Heart right ventricle (tissue), 16 donors: ENCODE data around the gene APOBEC2. TPM values are rescaled to one million over a fixed set of nuclear protein-coding genes. Genes with fewer than 3 reads are reported as not detected.

ENCODE experiments used
- ATAC-seq, 8 donors: fragments of 200-7000 bp; cut with Tn5 transposase; one replicate each; pipeline ENCODE4 v1.9.1; 2020; ENCODE audit warnings: mild to moderate bottlenecking in 8 of 8, moderate library complexity in 8 of 8, moderate number of reproducible peaks in 1 of 8
- DNase-seq, 2 donors: peaks; one replicate each; pipeline ENCODE4 v3.0.0-alpha.2; 2020
- H3K27ac ChIP-seq, 10 donors: fragments of 200-600 bp; sonication (generic) in 2 of 10; one replicate each; pipeline versions ENCODE4 v1.5.0 to v1.8.0; 2020 to 2022; ENCODE audit warnings: mild to moderate bottlenecking in 3 of 10
- H3K27me3 ChIP-seq, 7 donors: fragments of 200-600 bp; one replicate each; pipeline ENCODE4 v1.8.0; 2021 to 2022; ENCODE audit warnings: mild to moderate bottlenecking in 2 of 7
- H3K36me3 ChIP-seq, 9 donors: fragments of 200-600 bp; sonication (generic) in 1 of 9; one replicate each; pipeline versions ENCODE4 v1.5.0 to v1.8.0; 2020 to 2022; ENCODE audit warnings: mild to moderate bottlenecking in 2 of 9
- H3K4me1 ChIP-seq, 9 donors: fragments of 200-600 bp; sonication (generic) in 1 of 9; one replicate each; pipeline versions ENCODE4 v1.5.0 to v1.8.0; 2020 to 2022; ENCODE audit warnings: mild to moderate bottlenecking in 4 of 9
- H3K4me3 ChIP-seq, 10 donors: fragments of 200-600 bp; sonication (generic) in 2 of 10; one replicate each; pipeline versions ENCODE4 v1.5.0 to v1.8.0; 2020 to 2022; ENCODE audit warnings: mild to moderate bottlenecking in 7 of 10, moderate library complexity in 2 of 10
- H3K9me3 ChIP-seq, 11 donors: fragments of 200-600 bp in 10 of 11; sonication (generic) in 2 of 11; one replicate each; pipeline versions ENCODE4 v1.5.0 to v1.8.0; 2013 to 2022; ENCODE audit warnings: mild to moderate bottlenecking in 2 of 11, control low read depth in 1 of 11, moderate library complexity in 1 of 11
- whole genome bisulfite sequencing, 2 donors: extraction: QIAGEN DNeasy Blood & Tissue Kit; methylation state at CpG; one replicate each; pipeline ENCODE4 v1.1.7; 2013; ENCODE audit warnings: inconsistent platforms in 1 of 2; 5-methylcytosine and 5-hydroxymethylcytosine counted together
- intact Hi-C, 10 donors: fragments of 100-400 bp; cut with DNase I; formaldehyde crosslinking; loops; one replicate each; pipeline versions ENCODE4 v1.11.1 to v1.14.2; 2022
- polyA plus RNA-seq, 2 donors: library from polyadenylated mRNA; stranded (reverse); fragments of 200-250 nt; gene quantifications; one replicate each; pipeline ENCODE4 v1.2.3, GENCODE V29; 2013
- total RNA-seq, 10 donors: library from RNA; stranded (reverse); fragmentation: NEBNext Ultra II Directional in 3 of 10; extraction: Animal tissue kit (Norgen Biotek cat#: 25700) in 3 of 10; gene quantifications; one replicate each; pipeline versions ENCODE4 v1.2.1 to v1.2.4, GENCODE V29; 2021 to 2023
- TF ChIP-seq, protein P1 (sequence below), 9 donors: fragments of 200-600 bp; sonication (generic) in 2 of 9; IDR thresholded peaks; one replicate each; pipeline versions ENCODE4 v1.5.0 to v1.8.0; 2021 to 2022; ENCODE audit warnings: antibody characterized with exemption in 9 of 9, mild to moderate bottlenecking in 5 of 9, moderate library complexity in 1 of 9
- donor health status: Arrhythmogenic right ventricular cardiomyopathy.
- donor health status: ischemic (EF 13 %, LVEDD 7.1; RV severe dilation, severe dysfunction).
- donor health status: healthy with polysubstance abuse.
- donor health status: DM: no; HTN: yes; CAD: no.
- donor health status: DM: no; HTN: no; CAD: no.
- donor health status: ischemic (EF 25% LVEDD 6.9; RV normal size, moderate dysfunction).
- donor health status: ischemic (EF 25% LVEDD 5.7; RV mildly dilated, moderate dysfunction).
- donor health status: healthy.
- donor health status: DM: yes; HTN: yes; CAD: no.
- donor health status: Ischemic cardiomyopathy.
- donor health status: ischemic (EF 35%, LVEDD 5.7; RV mildly dilated, moderate dysfunction).
- donor health status: nonischemic (EF 11% LVEDD 7.7; RV severe dilation, severe dysfunction).
- donor health status: DM: yes; HTN: yes; CAD: no.
- donor health status: PGD.
- donor health status: ischemic (EF 29% LVEDD 5.4; RV normal size, mild dysfunction).
- donor health status: nonischemic (EF 23%, LVEDD 6.1; RV moderate dilation, normal function).

The APOBEC2 gene
- total and polyA plus RNA-seq, 12 donors, result 79.0 to 307 (median 218) TPM

DNA sequence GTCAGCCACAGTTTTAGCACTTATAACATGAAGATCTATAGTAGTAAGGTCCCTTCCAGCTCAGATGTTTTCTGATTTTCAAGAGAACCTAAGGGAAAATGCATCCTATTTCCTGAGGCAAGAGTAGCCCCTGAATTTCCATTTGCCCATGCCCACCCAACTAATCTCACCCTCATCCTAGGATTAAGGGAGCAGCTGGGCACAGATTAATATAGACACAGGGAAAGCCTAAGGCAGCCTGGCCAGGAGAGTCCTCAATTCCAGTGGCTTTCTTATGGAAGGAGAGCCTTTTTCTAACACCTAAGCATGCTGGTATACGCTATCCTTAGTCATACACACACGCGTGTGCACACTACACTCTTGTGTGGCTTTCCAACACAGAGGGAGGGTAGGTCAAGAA, 1.5 kb downstream of the APOBEC2 start:
- Histone ChIP-seq H3K4me1 (peaks cover 5 to 68% (median 37%) of the 10 kb centered on the region in 9 donors), H3K9me3 (no peaks in the 10 kb centered on the region), H3K27ac (peak overlapping the region; percentile 77 to 94 (median 88)), H3K4me3 (peak overlapping the region; percentile 34 to 55 (median 46)), H3K27me3 (no peaks in the 10 kb centered on the region), H3K36me3 (peaks cover 0 to 6% (median 0%) of the 10 kb centered on the region in 9 donors)
- TF ChIP-seq, protein P1, sequence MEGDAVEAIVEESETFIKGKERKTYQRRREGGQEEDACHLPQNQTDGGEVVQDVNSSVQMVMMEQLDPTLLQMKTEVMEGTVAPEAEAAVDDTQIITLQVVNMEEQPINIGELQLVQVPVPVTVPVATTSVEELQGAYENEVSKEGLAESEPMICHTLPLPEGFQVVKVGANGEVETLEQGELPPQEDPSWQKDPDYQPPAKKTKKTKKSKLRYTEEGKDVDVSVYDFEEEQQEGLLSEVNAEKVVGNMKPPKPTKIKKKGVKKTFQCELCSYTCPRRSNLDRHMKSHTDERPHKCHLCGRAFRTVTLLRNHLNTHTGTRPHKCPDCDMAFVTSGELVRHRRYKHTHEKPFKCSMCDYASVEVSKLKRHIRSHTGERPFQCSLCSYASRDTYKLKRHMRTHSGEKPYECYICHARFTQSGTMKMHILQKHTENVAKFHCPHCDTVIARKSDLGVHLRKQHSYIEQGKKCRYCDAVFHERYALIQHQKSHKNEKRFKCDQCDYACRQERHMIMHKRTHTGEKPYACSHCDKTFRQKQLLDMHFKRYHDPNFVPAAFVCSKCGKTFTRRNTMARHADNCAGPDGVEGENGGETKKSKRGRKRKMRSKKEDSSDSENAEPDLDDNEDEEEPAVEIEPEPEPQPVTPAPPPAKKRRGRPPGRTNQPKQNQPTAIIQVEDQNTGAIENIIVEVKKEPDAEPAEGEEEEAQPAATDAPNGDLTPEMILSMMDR (IDR thresholded peaks at IDR 0.05), result no peak
- 48 to 76% methylated on average over 3 of the region's 3 CpGs for WGBS, 2 donors
- ATAC-seq (no peak), DNase-seq (no peak)
- intact Hi-C loops, result no loop called here

DNA sequence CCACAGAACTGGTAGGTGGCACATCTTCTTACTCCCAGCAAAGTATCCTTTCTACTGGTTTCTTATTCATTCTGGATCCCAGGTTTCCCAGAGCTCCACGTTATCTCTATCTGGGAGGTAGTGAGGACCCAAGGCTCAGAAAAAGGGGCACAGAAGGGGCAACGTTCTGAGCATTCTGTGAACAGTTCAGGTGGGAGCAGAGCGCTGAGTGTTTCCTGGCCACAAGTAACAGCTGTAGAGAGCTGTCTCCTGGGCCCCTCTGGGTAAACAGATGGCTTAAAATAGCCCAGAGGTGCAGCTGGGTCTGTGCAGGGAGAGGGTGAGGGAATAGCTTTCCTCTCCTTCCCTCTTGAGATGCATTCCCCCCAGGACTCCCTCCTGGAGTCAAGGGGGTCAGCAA, 2.1 kb downstream of the APOBEC2 start:
- WGBS, 2 donors, result 27 to 49% methylated on average over 3 of the region's 3 CpGs
- no peaks in the 10 kb centered on the region for H3K27me3 ChIP-seq
- intact Hi-C loops, result no loop called here
- H3K4me3 ChIP-seq, result peak overlapping the region; percentile 4 to 55 (median 46)
- DNase-seq, result peak; percentile 26 to 49
- H3K4me1 ChIP-seq, result peaks cover 5 to 68% (median 31%) of the 10 kb centered on the region in 9 donors
- ATAC-seq, result peak in 7 of 8 donors; percentile 30 to 77 (median 70)
- no peaks in the 10 kb centered on the region for H3K9me3 ChIP-seq
- H3K27ac ChIP-seq, result peak overlapping the region; percentile 77 to 94 (median 88)
- TF ChIP-seq, protein P1 (IDR thresholded peaks at IDR 0.05), result no peak
- H3K36me3 ChIP-seq, result peaks cover 0 to 7% (median 0%) of the 10 kb centered on the region in 9 donors

DNA sequence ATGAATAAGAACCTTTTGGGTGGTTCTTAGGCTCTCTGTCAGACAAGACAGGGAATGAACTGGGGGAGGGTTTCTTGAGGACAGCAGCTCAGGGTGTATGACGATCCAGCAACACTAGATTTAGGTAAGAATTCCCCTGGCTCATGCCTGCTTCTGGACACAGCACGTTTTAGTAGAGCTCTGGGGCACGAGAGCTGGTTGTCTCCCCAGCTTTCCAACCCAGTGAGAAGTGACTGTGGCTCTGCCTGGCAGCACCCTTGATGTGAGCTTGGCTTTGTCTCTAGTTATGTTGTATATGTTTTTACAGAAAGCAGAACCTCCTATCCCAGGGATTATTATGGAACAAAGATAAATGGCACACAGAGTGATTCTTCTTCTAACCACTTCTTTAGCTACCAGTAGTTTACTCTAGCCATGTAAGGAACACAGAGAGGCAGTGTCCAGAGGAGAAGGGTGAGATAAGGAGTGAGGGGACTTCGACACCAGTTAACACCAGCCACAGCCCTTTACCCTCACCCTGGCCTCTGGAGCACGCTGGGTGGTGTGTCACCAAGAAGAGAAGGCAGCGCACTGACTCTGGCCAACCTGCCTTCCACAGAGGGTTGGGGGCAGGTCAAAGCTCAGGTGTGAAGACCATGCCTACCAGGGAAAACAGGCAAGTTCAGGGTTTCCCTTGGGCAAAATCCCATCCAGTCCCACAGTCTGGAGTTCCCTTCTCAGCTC, 3.9 kb downstream of the APOBEC2 start:
- H3K4me1 ChIP-seq, result peaks cover 5 to 77% (median 36%) of the 10 kb centered on the region in 9 donors
- intact Hi-C loops, result no loop called here
- WGBS, 2 donors, result 49 to 65% methylated on average over 6 of the region's 6 CpGs

GRCh38 chr6:41058783-41059181, 5.8 kb downstream of the APOBEC2 start:
- peak overlapping the region in 9 of 10 donors; percentile 25 to 80 (median 62) for H3K27ac ChIP-seq
- H3K36me3 ChIP-seq, result peaks cover 0 to 39% (median 11%) of the 10 kb centered on the region in 9 donors
- 37 to 46% methylated on average over 2 of the region's 2 CpGs for WGBS, 2 donors
- ATAC-seq (no peak), DNase-seq (no peak)
- intact Hi-C loops, result no loop called here
- H3K9me3 ChIP-seq, result no peaks in the 10 kb centered on the region
- TF ChIP-seq, protein P1 (IDR thresholded peaks at IDR 0.05), result no peak
- no peaks in the 10 kb centered on the region for H3K27me3 ChIP-seq
- no peak overlapping the region for H3K4me3 ChIP-seq
- H3K4me1 ChIP-seq, result peaks cover 4 to 77% (median 35%) of the 10 kb centered on the region in 9 donors

More for the DNA sequence above, 3.9 kb downstream of the APOBEC2 start:
- H3K4me3 ChIP-seq, result peak overlapping the region in 5 of 10 donors; percentile 22 to 52 (median 46)
- H3K27ac ChIP-seq, result peak overlapping the region in 9 of 10 donors; percentile 49 to 94 (median 88)
- no peak for DNase-seq
- H3K36me3 ChIP-seq, result peaks cover 0 to 20% (median under 1%) of the 10 kb centered on the region in 9 donors
- H3K9me3 ChIP-seq, result no peaks in the 10 kb centered on the region
- H3K27me3 ChIP-seq, result no peaks in the 10 kb centered on the region
- peak in 1 of 8 donors; percentile 19 for ATAC-seq
- TF ChIP-seq, protein P1 (IDR thresholded peaks at IDR 0.05), result no peak
